Cardiac muscle cell (in vitro differentiated cells and primary cell): ENCODE data around the gene CHIT1. TPM values are rescaled to one million over a fixed set of nuclear protein-coding genes. Genes with fewer than 3 reads are reported as not detected.
A peak's percentile ranks its signal among the peaks of the same experiment; 100 is the strongest.

Experiments used
- DNase-seq, 2 donors: peaks; one replicate each; pipeline versions ENCODE4 v3.0.0 to v3.0.0-alpha.2; 2010 to 2017; ENCODE audit warnings: low read depth in 1 of 2, low spot score in 1 of 2
- H3K27ac ChIP-seq: fragments of 200-600 bp; sonication (generic); 2 replicates; pipeline ENCODE4 v1.5.1; 2016
- H3K27me3 ChIP-seq: fragments of 200-600 bp; sonication (generic); 2 replicates; pipeline ENCODE4 v1.6.0; 2016; ENCODE audit warnings: control low read depth
- H3K36me3 ChIP-seq: fragments of 200-600 bp; sonication (generic); 2 replicates; pipeline ENCODE4 v1.5.1; 2016; ENCODE audit warnings: control low read depth
- H3K4me1 ChIP-seq: fragments of 200-600 bp; sonication (generic); 2 replicates; pipeline ENCODE4 v1.8.1; 2017; ENCODE audit warnings: low read depth, mild to moderate bottlenecking, mixed run types
- H3K4me3 ChIP-seq: fragments of 200-600 bp; sonication (generic); 2 replicates; pipeline ENCODE4 v1.5.1; 2016; ENCODE audit warnings: mild to moderate bottlenecking
- H3K9me3 ChIP-seq: fragments of 200-600 bp; sonication (generic); 2 replicates; pipeline ENCODE4 v1.5.1; 2017; ENCODE audit warnings: low read depth, mild to moderate bottlenecking, control low read depth
- polyA plus RNA-seq: library from polyadenylated mRNA; unstranded; fragments of >200 nt; fragmentation: Nextera tagmentation; extraction: Ambion mirVana; gene quantifications from 2 replicates; pipeline ENCODE4 v1.2.1, GENCODE V29; 2016
- total RNA-seq: library from RNA; depleted of rRNA; stranded (reverse); fragments of >200 nt; gene quantifications from 2 replicates; pipeline ENCODE4 v1.2.3, GENCODE V29; 2016
- TF ChIP-seq, protein P1 (sequence below): IDR thresholded peaks from 2 replicates; pipeline ENCODE4 v1.5.1; 2012; ENCODE audit warnings: low read depth, mild to moderate bottlenecking, low read length

Gene CHIT1
- total and polyA plus RNA-seq, 2 experiments from 2014 or later = 0.03 TPM; not detected in 1

DNA sequence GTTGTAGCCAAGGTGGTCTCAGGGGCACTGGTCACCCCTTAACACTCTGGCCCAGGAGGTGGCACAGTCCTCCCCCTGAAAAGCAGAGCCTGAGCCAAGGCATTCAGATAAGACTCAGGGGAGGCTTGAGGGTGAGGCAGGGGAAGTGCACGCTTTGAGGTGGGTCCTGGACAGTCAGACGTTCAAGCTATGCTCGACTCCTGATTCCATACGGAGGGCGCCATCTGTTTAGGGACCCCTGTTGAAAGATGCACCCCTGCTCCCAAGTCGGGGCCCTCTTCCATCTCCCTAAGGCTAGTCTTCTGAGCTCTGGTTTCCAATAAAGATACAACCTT is 30.0 kb downstream of the CHIT1 start:
- Histone ChIP-seq H3K36me3 (no peaks in the 10 kb centered on the region), H3K27me3 (peaks cover 3% of the 10 kb centered on the region), H3K4me3 (no peak overlapping the region), H3K4me1 (peaks cover 4% of the 10 kb centered on the region), H3K27ac (no peak overlapping the region), H3K9me3 (no peaks in the 10 kb centered on the region)
- no peak for DNase-seq
- TF ChIP-seq, protein P1, sequence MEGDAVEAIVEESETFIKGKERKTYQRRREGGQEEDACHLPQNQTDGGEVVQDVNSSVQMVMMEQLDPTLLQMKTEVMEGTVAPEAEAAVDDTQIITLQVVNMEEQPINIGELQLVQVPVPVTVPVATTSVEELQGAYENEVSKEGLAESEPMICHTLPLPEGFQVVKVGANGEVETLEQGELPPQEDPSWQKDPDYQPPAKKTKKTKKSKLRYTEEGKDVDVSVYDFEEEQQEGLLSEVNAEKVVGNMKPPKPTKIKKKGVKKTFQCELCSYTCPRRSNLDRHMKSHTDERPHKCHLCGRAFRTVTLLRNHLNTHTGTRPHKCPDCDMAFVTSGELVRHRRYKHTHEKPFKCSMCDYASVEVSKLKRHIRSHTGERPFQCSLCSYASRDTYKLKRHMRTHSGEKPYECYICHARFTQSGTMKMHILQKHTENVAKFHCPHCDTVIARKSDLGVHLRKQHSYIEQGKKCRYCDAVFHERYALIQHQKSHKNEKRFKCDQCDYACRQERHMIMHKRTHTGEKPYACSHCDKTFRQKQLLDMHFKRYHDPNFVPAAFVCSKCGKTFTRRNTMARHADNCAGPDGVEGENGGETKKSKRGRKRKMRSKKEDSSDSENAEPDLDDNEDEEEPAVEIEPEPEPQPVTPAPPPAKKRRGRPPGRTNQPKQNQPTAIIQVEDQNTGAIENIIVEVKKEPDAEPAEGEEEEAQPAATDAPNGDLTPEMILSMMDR = no peak

DNA sequence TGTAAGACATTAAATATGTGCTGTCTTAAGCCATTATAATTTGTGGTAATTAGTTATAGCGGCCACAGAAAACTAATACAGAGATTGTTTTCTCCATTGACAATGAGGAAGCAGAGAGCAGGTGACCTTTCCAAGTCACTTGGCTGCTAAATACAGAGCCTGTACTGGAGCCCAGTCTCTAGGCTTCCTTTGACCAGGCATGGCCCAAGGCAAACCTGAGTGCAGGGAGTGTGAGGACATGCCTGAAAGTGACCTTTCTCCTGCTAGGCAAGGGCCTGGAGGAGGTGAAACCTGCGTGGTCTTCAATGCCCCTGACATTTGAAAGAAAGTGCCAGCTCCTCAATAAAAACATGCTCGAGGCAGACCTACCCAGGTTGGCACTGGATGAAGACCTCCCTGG is 30.5 kb downstream of the CHIT1 start:
- H3K9me3 ChIP-seq = no peaks in the 10 kb centered on the region
- H3K4me3 ChIP-seq = no peak overlapping the region
- peaks cover 4% of the 10 kb centered on the region for H3K4me1 ChIP-seq
- no peak for DNase-seq
- H3K36me3 ChIP-seq = no peaks in the 10 kb centered on the region
- no peak overlapping the region for H3K27ac ChIP-seq
- H3K27me3 ChIP-seq = peaks cover 3% of the 10 kb centered on the region
- TF ChIP-seq, protein P1 = no peak

DNA sequence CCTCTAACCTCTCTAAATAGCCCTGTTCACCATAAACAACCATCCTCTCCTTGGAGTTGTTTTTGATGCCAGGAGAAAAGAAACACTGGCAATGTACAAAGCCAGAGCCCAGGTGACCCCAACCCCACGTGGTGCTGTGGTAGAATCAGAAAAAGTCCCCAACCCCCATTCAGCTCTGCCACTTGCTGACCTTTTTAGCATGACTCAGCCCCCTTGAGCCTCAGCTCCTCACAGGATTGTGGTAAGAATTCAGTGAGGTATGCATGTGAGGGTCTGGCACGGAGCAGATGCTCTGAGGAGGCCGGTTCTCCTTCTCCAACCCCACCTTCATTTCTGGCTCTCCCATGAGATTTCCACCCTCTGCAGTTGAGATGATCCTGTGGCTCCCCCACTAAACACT is 31.8 kb downstream of the CHIT1 start:
- H3K27ac ChIP-seq = no peak overlapping the region
- H3K27me3 ChIP-seq = no peaks in the 10 kb centered on the region
- peak; percentile 21 to 88 for DNase-seq
- H3K9me3 ChIP-seq = no peaks in the 10 kb centered on the region
- peaks cover 4% of the 10 kb centered on the region for H3K4me1 ChIP-seq
- TF ChIP-seq, protein P1 = no peak
- H3K4me3 ChIP-seq = no peak overlapping the region
- H3K36me3 ChIP-seq = no peaks in the 10 kb centered on the region

DNA sequence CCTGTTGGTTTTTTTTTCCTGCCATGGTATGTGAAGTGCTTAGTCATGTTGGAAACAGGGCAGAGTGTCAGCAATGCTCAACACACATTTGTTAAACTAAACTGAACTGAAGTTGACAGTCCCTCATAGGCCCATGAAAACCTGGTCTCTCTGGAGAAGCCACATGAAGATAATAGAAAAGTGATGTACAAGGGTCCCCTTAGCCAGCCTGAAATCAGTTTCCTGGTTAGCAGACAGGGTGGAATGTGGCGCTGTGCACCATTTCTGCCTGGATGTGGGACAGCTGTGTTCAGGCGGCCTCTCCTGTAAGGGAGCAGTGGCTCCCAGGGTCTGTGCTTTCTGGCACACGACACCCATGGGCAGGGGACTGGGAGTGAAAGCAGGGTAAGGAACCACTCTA is 33.1 kb downstream of the CHIT1 start:
- DNase-seq = no peak
- Histone ChIP-seq H3K4me1 (peaks cover 4% of the 10 kb centered on the region), H3K9me3 (no peaks in the 10 kb centered on the region), H3K36me3 (no peaks in the 10 kb centered on the region), H3K4me3 (no peak overlapping the region), H3K27ac (no peak overlapping the region), H3K27me3 (no peaks in the 10 kb centered on the region)
- TF ChIP-seq, protein P1 = peak; percentile 7

DNA sequence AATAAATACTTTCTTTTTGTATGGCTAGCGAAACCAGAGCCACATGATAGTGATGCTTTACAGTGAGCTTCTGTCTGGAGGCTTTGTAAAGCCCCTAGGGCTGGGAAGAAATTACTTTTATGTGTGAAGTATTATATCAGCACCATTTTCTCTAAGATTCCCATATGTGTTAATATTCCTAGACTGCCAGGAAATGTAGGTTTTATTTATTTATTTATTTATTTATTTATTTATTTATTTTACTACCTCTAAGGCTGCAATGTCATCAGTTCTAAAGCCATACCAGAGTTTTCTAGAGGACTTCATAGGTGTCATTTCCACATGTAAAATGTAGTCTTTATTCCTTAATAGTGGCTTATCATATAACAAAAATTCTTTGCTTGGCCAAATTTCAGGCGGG is 38.5 kb downstream of the CHIT1 start:
- H3K9me3 ChIP-seq = no peaks in the 10 kb centered on the region
- no peaks in the 10 kb centered on the region for H3K27me3 ChIP-seq
- TF ChIP-seq, protein P1 = no peak
- no peak for DNase-seq
- H3K27ac ChIP-seq = no peak overlapping the region
- peaks cover 9% of the 10 kb centered on the region for H3K4me1 ChIP-seq
- no peaks in the 10 kb centered on the region for H3K36me3 ChIP-seq
- no peak overlapping the region for H3K4me3 ChIP-seq

DNA sequence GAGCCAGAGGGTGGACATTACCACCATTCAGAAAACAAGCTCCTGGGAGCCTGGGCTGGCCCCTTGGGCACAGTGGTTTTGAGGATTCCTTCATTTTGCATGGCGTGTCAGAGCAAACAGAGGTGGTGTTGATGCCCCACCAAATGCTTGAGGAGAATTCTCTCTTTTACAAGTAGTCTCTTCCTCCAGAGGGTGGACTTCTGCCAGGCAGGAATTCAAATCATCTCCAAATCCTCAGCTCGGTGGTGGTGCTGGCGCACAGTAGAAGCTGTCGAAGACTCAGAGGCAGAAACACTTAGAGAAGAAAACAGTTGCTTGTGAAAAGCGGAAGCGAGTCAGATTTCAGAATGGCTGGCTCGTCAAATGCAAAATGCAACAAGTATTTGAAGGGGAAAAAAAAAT is 39.5 kb downstream of the CHIT1 start:
- H3K4me1 ChIP-seq = peaks cover 9% of the 10 kb centered on the region
- TF ChIP-seq, protein P1 = no peak
- peak in 1 of 2 donors; percentile 44 for DNase-seq
- no peaks in the 10 kb centered on the region for H3K27me3 ChIP-seq
- no peak overlapping the region for H3K4me3 ChIP-seq
- H3K9me3 ChIP-seq = no peaks in the 10 kb centered on the region
- H3K27ac ChIP-seq = no peak overlapping the region
- no peaks in the 10 kb centered on the region for H3K36me3 ChIP-seq
